GM12878 (cell line): ENCODE results near the gene PRKCQ. TPM values are rescaled to one million over a fixed set of nuclear protein-coding genes. Genes with fewer than 3 reads are reported as not detected.
"Not testable (repeated sequence)": the region's sequence is repeated elsewhere in the genome, so short reads cannot be mapped to it uniquely, and the experiment has no call there.

ENCODE experiments used
- ATAC-seq: fragments of 200-7000 bp; cut with Tn5 transposase; 3 replicates; pipeline ENCODE4 v1.9.1; 2020; ENCODE audit warnings: mild to moderate bottlenecking, moderate library complexity
- BruUV-seq: library from RNA; stranded (reverse); fragments of 400-500 nt; replicated peaks from 2 replicates; lab custom pipeline; 2021; lab: Mats Ljungman, UMichigan
- CTCF ChIA-PET: fragments of 300-600 bp; sonication (Branson Sonifier 250); formaldehyde crosslinking; extraction: SDS; loops from one replicate; lab custom pipeline; 2021; ENCODE audit warnings: inconsistent platforms; lab: Yijun Ruan, JAX
- POLR2A ChIA-PET: fragments of 350-600 bp; formaldehyde crosslinking; extraction: SDS; loops from one replicate; lab custom pipeline; 2021; ENCODE audit warnings: inconsistent platforms; lab: Charles Lee
- RAD21 ChIA-PET: fragments of 300-600 bp; sonication (Branson Sonifier 250); formaldehyde crosslinking; loops from one replicate; lab custom pipeline; 2023; ENCODE audit warnings: antibody characterized with exemption; ENCODE audit not compliant: unreplicated experiment; lab: Charles Lee
- SMC1A ChIA-PET: fragments of 300-600 bp; sonication (Branson Sonifier 250); formaldehyde crosslinking; loops from one replicate; lab custom pipeline; 2023; ENCODE audit not compliant: unreplicated experiment, uncharacterized antibody; lab: Charles Lee
- DNase-seq: peaks from one replicate; pipeline ENCODE4 v3.0.0-alpha.2; 2011; ENCODE audit warnings: low read depth, low spot score
- FAIRE-seq: peaks from 3 replicates; lab custom pipeline; 2011; peaks lifted over from hg19 to GRCh38; lab: Jason Lieb, UNC
- H2AFZ ChIP-seq: 2 replicates; pipeline ENCODE4 v1.6.0; 2011; ENCODE audit warnings: low read depth, low read length, control low read depth; ENCODE audit not compliant: control insufficient read depth
- H3K27ac ChIP-seq: 2 replicates; pipeline ENCODE4 v1.5.1; 2011; ENCODE audit warnings: control low read depth; ENCODE audit not compliant: control insufficient read depth, insufficient read depth
- H3K27me3 ChIP-seq, 2 experiments: replicated peaks in 1 of 2; 2 replicates each; pipeline versions ENCODE4 v1.6.0 to v1.6.1; 2011; ENCODE audit warnings: low read length in 1 of 2; ENCODE audit not compliant: control insufficient read depth in 2 of 2, insufficient read depth in 2 of 2
- H3K36me3 ChIP-seq, 2 experiments: 2 replicates each; pipeline ENCODE4 v1.5.1; 2011; ENCODE audit warnings: low read length in 1 of 2; ENCODE audit not compliant: control insufficient read depth in 2 of 2, insufficient read depth in 2 of 2
- H3K4me1 ChIP-seq: 2 replicates; pipeline ENCODE4 v1.6.1; 2011; ENCODE audit warnings: mild to moderate bottlenecking, low read length, moderate library complexity, mixed read lengths; ENCODE audit not compliant: control insufficient read depth, insufficient read depth
- H3K4me2 ChIP-seq: 2 replicates; pipeline ENCODE4 v1.6.0; 2011; ENCODE audit warnings: control low read depth; ENCODE audit not compliant: control insufficient read depth, insufficient read depth
- H3K4me3 ChIP-seq: fragments of 200-600 bp; sonication (generic); 2 replicates; pipeline ENCODE4 v1.5.1; 2016
- H3K79me2 ChIP-seq: 2 replicates; pipeline ENCODE4 v1.6.0; 2011; ENCODE audit warnings: low read length; ENCODE audit not compliant: control insufficient read depth, insufficient read depth
- H3K9ac ChIP-seq: 2 replicates; pipeline ENCODE4 v1.8.0; 2011; ENCODE audit warnings: low read length, control low read depth, mixed read lengths; ENCODE audit not compliant: control insufficient read depth, insufficient read depth
- H3K9me3 ChIP-seq: replicated peaks from 3 replicates; pipeline ENCODE4 v1.5.1; 2011; ENCODE audit warnings: mild to moderate bottlenecking, low read length; ENCODE audit not compliant: control insufficient read depth, insufficient read depth
- H4K20me1 ChIP-seq: 2 replicates; pipeline ENCODE4 v1.6.0; 2011; ENCODE audit not compliant: control insufficient read depth, insufficient read depth
- CBX3 ChIP-seq: fragments of 200-600 bp; sonication (generic); IDR thresholded peaks from 2 replicates; pipeline ENCODE4 v1.6.1; 2016; ENCODE audit warnings: low read depth, borderline replicate concordance
- CHD1 ChIP-seq: IDR thresholded peaks from 2 replicates; pipeline ENCODE4 v1.6.1; 2012; ENCODE audit warnings: low read depth, low read length, improper control_type of control experiment
- ETV6 ChIP-seq, 2 experiments: fragments of 450-650 bp in 1 of 2; IDR thresholded peaks in 1 of 2; conservative IDR thresholded peaks in 1 of 2; 2 replicates each; pipeline ENCODE4 v1.6.1; 2014; ENCODE audit warnings: antibody characterized with exemption in 1 of 2, borderline replicate concordance in 1 of 2, low read depth in 1 of 2, mild to moderate bottlenecking in 1 of 2, moderate library complexity in 1 of 2
- EZH2 ChIP-seq: IDR thresholded peaks from 2 replicates; pipeline ENCODE4 v1.6.1; 2012; ENCODE audit warnings: low read depth, mild to moderate bottlenecking, control low read depth, inconsistent platforms, low read length, borderline replicate concordance; ENCODE audit not compliant: control insufficient read depth
- HCFC1 ChIP-seq: fragments of 150-350 bp; IDR thresholded peaks from 2 replicates; pipeline ENCODE4 v1.6.1; 2014; ENCODE audit warnings: low read length
- IKZF2 ChIP-seq, 2 experiments: fragments of 450-650 bp; IDR thresholded peaks; 2 replicates each; pipeline ENCODE4 v1.6.1; 2017; ENCODE audit warnings: mild to moderate bottlenecking in 2 of 2, moderate library complexity in 2 of 2
- KAT2A ChIP-seq: conservative IDR thresholded peaks from 2 replicates; pipeline ENCODE4 v1.6.1; 2011; ENCODE audit warnings: low read depth, low read length; ENCODE audit not compliant: control insufficient read depth
- MTA2 ChIP-seq: fragments of 450-650 bp; IDR thresholded peaks from 2 replicates; pipeline ENCODE4 v1.6.1; 2016; ENCODE audit warnings: low read depth, mild to moderate bottlenecking, moderate library complexity
- RB1 ChIP-seq: fragments of 450-650 bp; formaldehyde crosslinking; IDR thresholded peaks from 2 replicates; pipeline ENCODE4 v1.6.1; 2017; ENCODE audit warnings: mild to moderate bottlenecking, borderline replicate concordance
- RELA ChIP-seq: fragments of 450-650 bp; IDR thresholded peaks from 2 replicates; pipeline ENCODE4 v1.8.0; 2014; ENCODE audit warnings: borderline replicate concordance; ENCODE audit not compliant: partially characterized antibody
- TAF1 ChIP-seq: IDR thresholded peaks from 2 replicates; pipeline ENCODE4 v1.6.1; 2011; ENCODE audit warnings: mild to moderate bottlenecking, low read depth, low read length, borderline replicate concordance
- WGBS: methylation state at CpG from one replicate; pipeline ENCODE4 v1.1.6; 2016; ENCODE audit warnings: low lambda C conversion rate; ENCODE audit not compliant: insufficient replicate concordance, insufficient coverage; ENCODE audit errors: missing lambda C conversion rate; 5-methylcytosine and 5-hydroxymethylcytosine counted together
- in situ Hi-C: fragments of 300-500 bp; cut with MboI; formaldehyde crosslinking; loops from 9 replicates; pipeline ENCODE4 v1.14.3; 2018; ENCODE audit warnings: mixed read lengths
- intact Hi-C: fragments of 100-400 bp; cut with micrococcal nuclease; formaldehyde crosslinking; loops from one replicate; pipeline ENCODE4 v1.14.2; 2022; ENCODE audit not compliant: unreplicated experiment
- polyA plus RNA-seq, 11 experiments: library from polyadenylated mRNA; depleted of rRNA in 4 of 11; unstranded in 6 of 11; stranded (reverse) in 5 of 11; fragments of >200 nt; fragmentation: Nextera tagmentation in 4 of 11; fragmentation: Illumina TruSeq in 1 of 11; extraction: Ambion mirVana in 4 of 11; extraction: Trizol in 1 of 11; gene quantifications; 1 replicate in 1 of 11; 2 replicates in 10 of 11; pipeline versions ENCODE4 v1.2.1 to v1.2.3, GENCODE V29; 2011 to 2016; ENCODE audit warnings: inconsistent platforms in 2 of 11, missing spikeins in 2 of 11, low read depth in 1 of 11
- total RNA-seq, 4 experiments: library from RNA; depleted of rRNA in 3 of 4; stranded (reverse); fragments of >200 nt in 3 of 4; fragmentation: Illumina TruSeq in 1 of 4; extraction: Trizol in 1 of 4; gene quantifications; 2 replicates each; pipeline versions ENCODE4 v1.2.1 to v1.2.3, GENCODE V29; 2013 to 2021
- TF ChIP-seq, protein P1 (sequence below): fragments of 450-650 bp; IDR thresholded peaks from 2 replicates; pipeline ENCODE4 v1.6.1; 2016; ENCODE audit warnings: mild to moderate bottlenecking
- TF ChIP-seq, protein P2 (sequence below): fragments of 450-650 bp; IDR thresholded peaks from 2 replicates; pipeline ENCODE4 v1.6.1; 2017; ENCODE audit warnings: borderline replicate concordance

Gene PRKCQ
- total and polyA plus RNA-seq, 10 of the 15 experiments (the other 5 are each of a cell fraction or from before 2014, with no cell fraction given): 0.26 to 8.9 (median 0.98) TPM

DNA sequence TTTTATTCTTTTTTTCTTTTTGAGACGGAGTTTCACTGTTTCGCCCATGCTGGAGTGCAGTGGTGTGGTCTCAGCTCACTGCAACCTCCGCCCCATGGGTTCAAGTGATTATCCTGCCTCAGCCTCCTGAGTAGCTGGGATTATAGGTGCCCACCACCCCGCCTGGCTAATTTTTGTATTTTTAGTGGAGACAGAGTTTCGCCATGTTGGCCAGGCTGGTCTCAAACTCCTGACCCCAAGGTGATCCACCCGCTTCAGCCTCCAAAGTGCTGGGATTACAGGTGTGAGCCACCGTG is 107.4 kb downstream of the PRKCQ start:
- ATAC-seq, H4K20me1 ChIP-seq, POLR2A ChIA-PET, H3K9ac ChIP-seq, H3K36me3 ChIP-seq, H3K4me2 ChIP-seq, H3K79me2 ChIP-seq, H3K27ac ChIP-seq, DNase-seq, intact Hi-C loops, BruUV-seq, in situ Hi-C loops, FAIRE-seq, H3K4me3 ChIP-seq, H3K9me3 ChIP-seq, H2AFZ ChIP-seq, H3K27me3 ChIP-seq: not testable (repeated sequence)
- RAD21 ChIA-PET: interaction anchor here (1.4 to 5.0 kb wide), 3 partner anchors 20 to 70 kb away, joined by 4 to 40 read pairs (median 13); no protein-coding TSS in a partner anchor
- WGBS: 46% methylated on average over 7 of the region's 7 CpGs
- TF ChIP-seq MTA2 (peak; percentile 8; the same call in 1 of the 2 replicates), IKZF2 (IDR thresholded peaks at IDR 0.05) (0 out of 4 replicates have a peak, but pooled peaks of 1 of the 2 experiments have one; percentile 4)
- TF ChIP-seq, protein P1, sequence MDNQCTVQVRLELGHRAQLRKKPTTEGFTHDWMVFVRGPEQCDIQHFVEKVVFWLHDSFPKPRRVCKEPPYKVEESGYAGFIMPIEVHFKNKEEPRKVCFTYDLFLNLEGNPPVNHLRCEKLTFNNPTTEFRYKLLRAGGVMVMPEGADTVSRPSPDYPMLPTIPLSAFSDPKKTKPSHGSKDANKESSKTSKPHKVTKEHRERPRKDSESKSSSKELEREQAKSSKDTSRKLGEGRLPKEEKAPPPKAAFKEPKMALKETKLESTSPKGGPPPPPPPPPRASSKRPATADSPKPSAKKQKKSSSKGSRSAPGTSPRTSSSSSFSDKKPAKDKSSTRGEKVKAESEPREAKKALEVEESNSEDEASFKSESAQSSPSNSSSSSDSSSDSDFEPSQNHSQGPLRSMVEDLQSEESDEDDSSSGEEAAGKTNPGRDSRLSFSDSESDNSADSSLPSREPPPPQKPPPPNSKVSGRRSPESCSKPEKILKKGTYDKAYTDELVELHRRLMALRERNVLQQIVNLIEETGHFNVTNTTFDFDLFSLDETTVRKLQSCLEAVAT: peak; percentile 39; the same call in 1 of the 2 replicates
- peaks cover 15% of the 10 kb centered on the region for H3K4me1 ChIP-seq
- SMC1A ChIA-PET: interaction anchor here (0.9 to 3.8 kb wide), 7 partner anchors 8 to 105 kb away, joined by 3 to 25 read pairs (median 11); no protein-coding TSS in a partner anchor
- CTCF ChIA-PET: interaction anchor here (0.9 to 3.5 kb wide), 4 partner anchors 8 to 195 kb away, joined by 3 to 17 read pairs (median 3); no protein-coding TSS in a partner anchor

DNA sequence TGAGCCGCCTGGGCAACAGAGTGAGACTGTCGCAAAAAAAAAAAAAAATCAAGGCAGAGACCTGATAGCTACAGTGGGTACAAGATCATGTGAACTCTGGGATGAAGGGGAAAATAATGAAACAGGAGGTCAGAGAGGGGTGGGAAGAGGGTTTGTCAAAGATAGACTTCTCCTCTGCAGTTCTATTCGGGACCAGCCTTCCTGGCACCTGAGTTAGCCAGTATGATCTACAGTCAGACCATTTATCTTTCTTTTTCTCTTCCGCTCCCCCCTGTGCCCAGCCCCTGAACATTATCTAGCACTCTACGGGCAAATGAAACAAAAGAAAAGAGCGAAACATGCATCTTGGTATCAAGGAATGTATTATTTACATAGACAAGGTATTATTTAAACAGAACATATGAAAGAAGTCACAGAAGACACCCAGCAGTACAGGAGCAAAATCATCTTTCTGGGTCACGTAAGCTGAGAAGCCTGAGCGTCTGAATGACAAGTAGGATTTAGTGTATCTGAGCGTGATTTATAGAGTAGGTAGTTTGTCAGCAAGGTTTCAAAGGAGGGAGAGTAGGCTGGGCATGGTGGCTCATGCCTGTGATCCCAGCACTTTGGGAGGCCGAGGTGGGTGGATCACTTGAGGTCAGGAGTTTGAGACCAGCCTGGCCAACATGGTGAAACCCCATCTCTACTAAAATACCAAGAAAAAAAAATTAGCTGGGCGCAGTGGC is 109.0 kb downstream of the PRKCQ start:
- peaks cover 15% of the 10 kb centered on the region for H3K4me1 ChIP-seq
- no peak overlapping the region for H3K9ac ChIP-seq
- H3K27me3 ChIP-seq: no peaks in the 10 kb centered on the region
- H3K36me3 ChIP-seq: no peaks in the 10 kb centered on the region
- ChIA-PET POLR2A (interaction anchor here (0.6 kb wide), 1 partner anchor 564 kb away, joined by 3 read pairs; no protein-coding TSS in a partner anchor), SMC1A (interaction anchor here (1.0 to 3.8 kb wide), 3 partner anchors 17 to 25 kb away, joined by 3 to 25 read pairs (median 19); no protein-coding TSS in a partner anchor), CTCF (interaction anchor here (1.4 to 3.5 kb wide), 2 partner anchors 21 to 110 kb away, joined by 3 to 17 read pairs; no protein-coding TSS in a partner anchor), RAD21 (no interaction called here)
- H3K27ac ChIP-seq: no peak overlapping the region
- ATAC-seq (no peak), DNase-seq (no peak), FAIRE-seq (no peak)
- 44% methylated on average over 9 of the region's 11 CpGs for WGBS
- no peaks in the 10 kb centered on the region for H3K79me2 ChIP-seq
- H4K20me1 ChIP-seq: no peaks in the 10 kb centered on the region
- BruUV-seq: no TSS peak
- no peak overlapping the region for H3K4me2 ChIP-seq
- in situ Hi-C loops (no loop called here), intact Hi-C loops (no loop called here)
- peaks cover 2% of the 10 kb centered on the region for H3K9me3 ChIP-seq
- no peak overlapping the region for H2AFZ ChIP-seq
- H3K4me3 ChIP-seq: no peak overlapping the region
- no peak for TF ChIP-seq ETV6 (conservative IDR thresholded peaks at IDR 0.05 in 1 of 2, IDR thresholded peaks at IDR 0.05 in 1 of 2; ENCODE audit: borderline replicate concordance in 1 of 2, low read depth in 1 of 2)
- TF ChIP-seq HCFC1: no peak
- no peak for TF ChIP-seq RB1
- no peak for TF ChIP-seq TAF1
- no peak for TF ChIP-seq EZH2
- no peak for TF ChIP-seq CBX3
- TF ChIP-seq CHD1: no peak
- TF ChIP-seq KAT2A: no peak
- TF ChIP-seq RELA: no peak
- TF ChIP-seq, protein P2, sequence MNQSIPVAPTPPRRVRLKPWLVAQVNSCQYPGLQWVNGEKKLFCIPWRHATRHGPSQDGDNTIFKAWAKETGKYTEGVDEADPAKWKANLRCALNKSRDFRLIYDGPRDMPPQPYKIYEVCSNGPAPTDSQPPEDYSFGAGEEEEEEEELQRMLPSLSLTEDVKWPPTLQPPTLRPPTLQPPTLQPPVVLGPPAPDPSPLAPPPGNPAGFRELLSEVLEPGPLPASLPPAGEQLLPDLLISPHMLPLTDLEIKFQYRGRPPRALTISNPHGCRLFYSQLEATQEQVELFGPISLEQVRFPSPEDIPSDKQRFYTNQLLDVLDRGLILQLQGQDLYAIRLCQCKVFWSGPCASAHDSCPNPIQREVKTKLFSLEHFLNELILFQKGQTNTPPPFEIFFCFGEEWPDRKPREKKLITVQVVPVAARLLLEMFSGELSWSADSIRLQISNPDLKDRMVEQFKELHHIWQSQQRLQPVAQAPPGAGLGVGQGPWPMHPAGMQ: no peak
